Mucosa of descending colon (tissue), 3 donors: ENCODE data around the gene TMEM213. TPM values are rescaled to one million over a fixed set of nuclear protein-coding genes. Genes with fewer than 3 reads are reported as not detected.
A peak's percentile ranks its signal among the peaks of the same experiment; 100 is the strongest.

ENCODE experiments used
- ATAC-seq: fragments of 200-7000 bp; cut with Tn5 transposase; one replicate; pipeline ENCODE4 v1.9.1; 2020; ENCODE audit warnings: mild to moderate bottlenecking, moderate library complexity
- DNase-seq, 3 donors: peaks; one replicate each; pipeline ENCODE4 v3.0.0-alpha.2; 2020
- H3K36me3 ChIP-seq: fragments of 200-600 bp; one replicate; pipeline ENCODE4 v1.8.0; 2021; ENCODE audit warnings: low read depth, mild to moderate bottlenecking
- H3K4me1 ChIP-seq: fragments of 200-600 bp; one replicate; pipeline ENCODE4 v1.8.0; 2021; ENCODE audit warnings: low read depth, mild to moderate bottlenecking
- H3K4me3 ChIP-seq: fragments of 200-600 bp; one replicate; pipeline ENCODE4 v1.8.0; 2021; ENCODE audit warnings: mild to moderate bottlenecking
- H3K9me3 ChIP-seq: fragments of 200-600 bp; one replicate; pipeline ENCODE4 v1.8.0; 2021; ENCODE audit warnings: mild to moderate bottlenecking
- CTCF ChIP-seq: fragments of 200-600 bp; IDR thresholded peaks from one replicate; pipeline ENCODE4 v1.8.0; 2022; ENCODE audit warnings: antibody characterized with exemption, mild to moderate bottlenecking
- intact Hi-C, 2 donors: fragments of 100-400 bp; cut with DNase I in 1 of 2; cut with micrococcal nuclease in 1 of 2; formaldehyde crosslinking; loops; one replicate each; pipeline versions ENCODE4 v1.11.0 to v1.11.1; 2022; cut with DNase I, micrococcal nuclease
- total RNA-seq, 3 donors: library from RNA; stranded (reverse); fragmentation: NEBNext Ultra II Directional in 2 of 3; extraction: Animal tissue kit (Norgen Biotek cat#: 25700) in 2 of 3; gene quantifications; one replicate each; pipeline versions ENCODE4 v1.2.1 to v1.2.4, GENCODE V29; 2021 to 2023
- donor health status: DM: no; HTN: no; CAD: no; lungs with moderate emphysema.
- donor health status: DM: no; HTN: no; CAD: no.
- donor health status: DM: no; HTN: yes; CAD: no.

The TMEM213 gene
- total RNA-seq, 3 donors from 2014 or later = not detected

- no peak for TF ChIP-seq CTCF
- ATAC-seq = no peak
Observed at GRCh38 chr7:138833596-138833995, 35.8 kb downstream of the TMEM213 start.

GRCh38 chr7:138834583-138834982 lies 36.8 kb downstream of the TMEM213 start:
- intact Hi-C loops = no loop called here
- Histone ChIP-seq H3K4me3 (no peak overlapping the region), H3K9me3 (no peaks in the 10 kb centered on the region), H3K4me1 (no peaks in the 10 kb centered on the region), H3K36me3 (no peaks in the 10 kb centered on the region)
- no peak for ATAC-seq
- no peak for TF ChIP-seq CTCF
- DNase-seq = no peak

More at GRCh38 chr7:138833596-138833995, 35.8 kb downstream of the TMEM213 start:
- DNase-seq = no peak
- no peak overlapping the region for H3K4me3 ChIP-seq
- no peaks in the 10 kb centered on the region for H3K4me1 ChIP-seq
- intact Hi-C loops = no loop called here
- H3K9me3 ChIP-seq = no peaks in the 10 kb centered on the region
- H3K36me3 ChIP-seq = no peaks in the 10 kb centered on the region

GRCh38 chr7:138835087-138835486 lies 37.3 kb downstream of the TMEM213 start:
- Histone ChIP-seq H3K4me3 (no peak overlapping the region), H3K36me3 (no peaks in the 10 kb centered on the region), H3K4me1 (no peaks in the 10 kb centered on the region), H3K9me3 (no peaks in the 10 kb centered on the region)
- DNase-seq = no peak
- TF ChIP-seq CTCF = no peak
- intact Hi-C loops = no loop called here
- ATAC-seq = no peak

- Histone ChIP-seq H3K4me3 (no peak overlapping the region), H3K4me1 (no peaks in the 10 kb centered on the region), H3K9me3 (no peaks in the 10 kb centered on the region), H3K36me3 (no peaks in the 10 kb centered on the region)
- DNase-seq = peak in 1 of 3 donors; percentile 2
- no peak for TF ChIP-seq CTCF
- ATAC-seq = no peak
- intact Hi-C loops = no loop called here
Observed at GRCh38 chr7:138837627-138838026, 39.8 kb downstream of the TMEM213 start.

- TF ChIP-seq CTCF = no peak
- Histone ChIP-seq H3K4me3 (no peak overlapping the region), H3K4me1 (no peaks in the 10 kb centered on the region), H3K36me3 (no peaks in the 10 kb centered on the region), H3K9me3 (no peaks in the 10 kb centered on the region)
- no peak for DNase-seq
- ATAC-seq = no peak
- intact Hi-C loops = no loop called here
Observed at GRCh38 chr7:138838166-138838565, 40.4 kb downstream of the TMEM213 start.

GRCh38 chr7:138842111-138842510 lies 44.3 kb downstream of the TMEM213 start:
- no peaks in the 10 kb centered on the region for H3K4me1 ChIP-seq
- DNase-seq (no peak), ATAC-seq (no peak)
- TF ChIP-seq CTCF = no peak
- no peaks in the 10 kb centered on the region for H3K9me3 ChIP-seq
- no peaks in the 10 kb centered on the region for H3K36me3 ChIP-seq
- intact Hi-C loops = no loop called here
- no peak overlapping the region for H3K4me3 ChIP-seq
